HepG2 (cell line): Measurements from ENCODE around the gene CRY1. TPM values are rescaled to one million over a fixed set of nuclear protein-coding genes. Genes with fewer than 3 reads are reported as not detected.

Source experiments
- AGO1 ChIP-seq: fragments of 200-400 bp; formaldehyde crosslinking; IDR thresholded peaks from 2 replicates; pipeline ENCODE4 v1.6.1; 2017; ENCODE audit warnings: mild to moderate bottlenecking, low read depth, low read length, moderate library complexity; ENCODE audit not compliant: poor library complexity, severe bottlenecking
- AHR ChIP-seq: IDR thresholded peaks from 2 replicates; pipeline ENCODE4 v1.6.1; 2018; ENCODE audit warnings: missing genetic modification reagents, missing compliant biosample characterization
- ETV5 ChIP-seq: IDR thresholded peaks from 2 replicates; pipeline ENCODE4 v1.6.1; 2018; ENCODE audit warnings: missing biosample characterization, missing genetic modification reagents, inconsistent platforms, borderline replicate concordance
- GTF3A ChIP-seq: sonication (generic); formaldehyde crosslinking; conservative IDR thresholded peaks from 2 replicates; pipeline ENCODE4 v1.4.0; 2020; ENCODE audit warnings: mild to moderate bottlenecking, missing genetic modification reagents
- IKZF4 ChIP-seq: sonication (generic); formaldehyde crosslinking; IDR thresholded peaks from 2 replicates; pipeline ENCODE4 v1.5.1; 2020; ENCODE audit warnings: borderline replicate concordance, mild to moderate bottlenecking, low read depth, missing genetic modification reagents; ENCODE audit errors: not compliant biosample characterization
- PHB2 ChIP-seq: fragments of 450-650 bp; IDR thresholded peaks from 2 replicates; pipeline ENCODE4 v1.6.1; 2018; ENCODE audit not compliant: partially characterized antibody
- PHF8 ChIP-seq: sonication (generic); formaldehyde crosslinking; IDR thresholded peaks from 2 replicates; pipeline ENCODE4 v1.5.0; 2020; ENCODE audit warnings: missing genetic modification reagents
- STAG1 ChIP-seq: sonication (generic); formaldehyde crosslinking; IDR thresholded peaks from 2 replicates; pipeline ENCODE4 v1.4.0; 2020; ENCODE audit warnings: missing genetic modification reagents
- TCF7 ChIP-seq: sonication (generic); IDR thresholded peaks from 2 replicates; pipeline ENCODE4 v1.6.1; 2016; ENCODE audit warnings: antibody characterized with exemption, low read depth
- THAP11 ChIP-seq: IDR thresholded peaks from 2 replicates; pipeline ENCODE4 v1.6.1; 2016; ENCODE audit warnings: missing biosample characterization, missing genetic modification reagents
- U2AF1 ChIP-seq: fragments of 200-400 bp; formaldehyde crosslinking; optimal IDR thresholded peaks from 2 replicates; pipeline ENCODE3; 2017; ENCODE audit warnings: mild to moderate bottlenecking, low read depth, low read length
- ZNF589 ChIP-seq: sonication (generic); formaldehyde crosslinking; conservative IDR thresholded peaks from 2 replicates; pipeline ENCODE4 v1.8.0; 2022; ENCODE audit warnings: mild to moderate bottlenecking, moderate library complexity, missing genetic modification reagents
- ZNF672 ChIP-seq: sonication (generic); formaldehyde crosslinking; IDR thresholded peaks from 2 replicates; pipeline ENCODE4 v1.8.1; 2022; ENCODE audit warnings: missing genetic modification reagents
- polyA plus RNA-seq, 8 experiments: library from polyadenylated mRNA; depleted of rRNA in 3 of 8; stranded (reverse) in 7 of 8; unstranded in 1 of 8; fragments of >200 nt; fragmentation: Illumina TruSeq in 4 of 8; extraction: Trizol in 4 of 8; gene quantifications; 2 replicates each; pipeline versions ENCODE4 v1.2.1 to v1.2.3, GENCODE V29; 2011 to 2016; ENCODE audit warnings: low read depth in 4 of 8, missing spikeins in 1 of 8, mixed read lengths in 1 of 8; ENCODE audit not compliant: insufficient read depth in 1 of 8
- total RNA-seq, 5 experiments: library from RNA; depleted of rRNA; stranded (reverse); fragments of >200 nt; fragmentation: Illumina TruSeq; extraction: Trizol; gene quantifications; 2 replicates each; pipeline ENCODE4 v1.2.3, GENCODE V29; 2016; ENCODE audit warnings: low read depth in 1 of 5
- TF ChIP-seq, protein P1 (sequence below): sonication (generic); formaldehyde crosslinking; IDR thresholded peaks from 2 replicates; pipeline ENCODE4 v1.4.0; 2020; ENCODE audit warnings: missing genetic modification reagents
- TF ChIP-seq, protein P2 (sequence below): sonication (generic); formaldehyde crosslinking; conservative IDR thresholded peaks from 2 replicates; pipeline ENCODE4 v1.5.0; 2020; ENCODE audit warnings: missing genetic modification reagents
- TF ChIP-seq, protein P3 (sequence below): sonication (generic); formaldehyde crosslinking; IDR thresholded peaks from 2 replicates; pipeline ENCODE4 v1.9.0; 2021; ENCODE audit warnings: mild to moderate bottlenecking, missing genetic modification reagents

The CRY1 gene
- total and polyA plus RNA-seq, 2 of the 13 experiments (the other 11 are each of a cell fraction or from before 2014, with no cell fraction given) = 11.4 to 13.9 TPM

DNA sequence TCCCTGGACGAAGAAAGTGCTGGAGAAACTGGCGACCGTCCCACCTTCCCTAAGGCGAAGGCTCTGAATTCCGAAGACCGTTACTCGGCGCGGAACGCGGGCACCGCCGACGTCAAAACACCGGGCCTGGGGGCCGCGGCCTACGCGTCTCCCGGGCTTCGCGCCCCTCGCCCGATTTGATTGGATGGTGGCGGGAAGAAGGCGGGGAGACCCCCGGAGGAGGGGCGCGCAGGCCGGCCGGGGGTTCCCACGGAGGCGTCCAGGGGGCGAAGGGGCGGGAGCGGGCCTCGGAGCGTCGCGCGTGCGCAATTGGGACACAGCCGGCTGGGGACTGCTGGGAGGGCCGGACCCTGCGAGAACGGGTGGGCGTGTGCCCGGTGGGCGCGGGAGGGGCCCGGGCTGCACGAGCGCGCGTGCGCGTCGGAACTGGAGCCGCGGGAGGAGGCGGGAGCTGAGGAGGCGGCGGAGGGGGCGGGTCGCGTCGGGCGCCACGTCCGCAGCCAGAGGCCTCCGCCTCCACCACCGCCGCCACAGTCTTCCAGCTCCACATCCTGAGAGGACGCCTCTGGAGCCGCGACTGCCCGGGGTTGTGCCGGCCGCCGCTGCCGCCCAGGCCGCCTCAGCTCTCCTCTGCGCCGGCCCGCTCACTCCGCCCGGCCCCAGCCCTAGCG is 137.8 kb downstream of the CRY1 start, which contains the start of gene TMEM263 (continued):
- TF ChIP-seq IKZF4 (CRISPR knock-in tag) (no peak), AHR (no peak), STAG1 (CRISPR knock-in tag) (no peak), TCF7 (no peak), THAP11 (CRISPR knock-in tag) (peak; percentile 61; the same call in 1 of the 2 replicates), U2AF1 (no peak), AGO1 (peak; percentile 43), ETV5 (no peak; the same call in 1 of the 2 replicates), PHF8 (CRISPR knock-in tag) (peak; percentile 83), GTF3A (CRISPR knock-in tag) (no peak; the same call in 1 of the 2 replicates), PHB2 (no peak), ZNF672 (no peak), ZNF589 (CRISPR knock-in tag) (peak; percentile 16; the same call in 1 of the 2 replicates)
- TF ChIP-seq, protein P1, sequence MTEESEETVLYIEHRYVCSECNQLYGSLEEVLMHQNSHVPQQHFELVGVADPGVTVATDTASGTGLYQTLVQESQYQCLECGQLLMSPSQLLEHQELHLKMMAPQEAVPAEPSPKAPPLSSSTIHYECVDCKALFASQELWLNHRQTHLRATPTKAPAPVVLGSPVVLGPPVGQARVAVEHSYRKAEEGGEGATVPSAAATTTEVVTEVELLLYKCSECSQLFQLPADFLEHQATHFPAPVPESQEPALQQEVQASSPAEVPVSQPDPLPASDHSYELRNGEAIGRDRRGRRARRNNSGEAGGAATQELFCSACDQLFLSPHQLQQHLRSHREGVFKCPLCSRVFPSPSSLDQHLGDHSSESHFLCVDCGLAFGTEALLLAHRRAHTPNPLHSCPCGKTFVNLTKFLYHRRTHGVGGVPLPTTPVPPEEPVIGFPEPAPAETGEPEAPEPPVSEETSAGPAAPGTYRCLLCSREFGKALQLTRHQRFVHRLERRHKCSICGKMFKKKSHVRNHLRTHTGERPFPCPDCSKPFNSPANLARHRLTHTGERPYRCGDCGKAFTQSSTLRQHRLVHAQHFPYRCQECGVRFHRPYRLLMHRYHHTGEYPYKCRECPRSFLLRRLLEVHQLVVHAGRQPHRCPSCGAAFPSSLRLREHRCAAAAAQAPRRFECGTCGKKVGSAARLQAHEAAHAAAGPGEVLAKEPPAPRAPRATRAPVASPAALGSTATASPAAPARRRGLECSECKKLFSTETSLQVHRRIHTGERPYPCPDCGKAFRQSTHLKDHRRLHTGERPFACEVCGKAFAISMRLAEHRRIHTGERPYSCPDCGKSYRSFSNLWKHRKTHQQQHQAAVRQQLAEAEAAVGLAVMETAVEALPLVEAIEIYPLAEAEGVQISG = peak; percentile 56
- TF ChIP-seq, protein P2, sequence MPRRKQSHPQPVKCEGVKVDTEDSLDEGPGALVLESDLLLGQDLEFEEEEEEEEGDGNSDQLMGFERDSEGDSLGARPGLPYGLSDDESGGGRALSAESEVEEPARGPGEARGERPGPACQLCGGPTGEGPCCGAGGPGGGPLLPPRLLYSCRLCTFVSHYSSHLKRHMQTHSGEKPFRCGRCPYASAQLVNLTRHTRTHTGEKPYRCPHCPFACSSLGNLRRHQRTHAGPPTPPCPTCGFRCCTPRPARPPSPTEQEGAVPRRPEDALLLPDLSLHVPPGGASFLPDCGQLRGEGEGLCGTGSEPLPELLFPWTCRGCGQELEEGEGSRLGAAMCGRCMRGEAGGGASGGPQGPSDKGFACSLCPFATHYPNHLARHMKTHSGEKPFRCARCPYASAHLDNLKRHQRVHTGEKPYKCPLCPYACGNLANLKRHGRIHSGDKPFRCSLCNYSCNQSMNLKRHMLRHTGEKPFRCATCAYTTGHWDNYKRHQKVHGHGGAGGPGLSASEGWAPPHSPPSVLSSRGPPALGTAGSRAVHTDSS (CRISPR knock-in tag) = no peak
- TF ChIP-seq, protein P3, sequence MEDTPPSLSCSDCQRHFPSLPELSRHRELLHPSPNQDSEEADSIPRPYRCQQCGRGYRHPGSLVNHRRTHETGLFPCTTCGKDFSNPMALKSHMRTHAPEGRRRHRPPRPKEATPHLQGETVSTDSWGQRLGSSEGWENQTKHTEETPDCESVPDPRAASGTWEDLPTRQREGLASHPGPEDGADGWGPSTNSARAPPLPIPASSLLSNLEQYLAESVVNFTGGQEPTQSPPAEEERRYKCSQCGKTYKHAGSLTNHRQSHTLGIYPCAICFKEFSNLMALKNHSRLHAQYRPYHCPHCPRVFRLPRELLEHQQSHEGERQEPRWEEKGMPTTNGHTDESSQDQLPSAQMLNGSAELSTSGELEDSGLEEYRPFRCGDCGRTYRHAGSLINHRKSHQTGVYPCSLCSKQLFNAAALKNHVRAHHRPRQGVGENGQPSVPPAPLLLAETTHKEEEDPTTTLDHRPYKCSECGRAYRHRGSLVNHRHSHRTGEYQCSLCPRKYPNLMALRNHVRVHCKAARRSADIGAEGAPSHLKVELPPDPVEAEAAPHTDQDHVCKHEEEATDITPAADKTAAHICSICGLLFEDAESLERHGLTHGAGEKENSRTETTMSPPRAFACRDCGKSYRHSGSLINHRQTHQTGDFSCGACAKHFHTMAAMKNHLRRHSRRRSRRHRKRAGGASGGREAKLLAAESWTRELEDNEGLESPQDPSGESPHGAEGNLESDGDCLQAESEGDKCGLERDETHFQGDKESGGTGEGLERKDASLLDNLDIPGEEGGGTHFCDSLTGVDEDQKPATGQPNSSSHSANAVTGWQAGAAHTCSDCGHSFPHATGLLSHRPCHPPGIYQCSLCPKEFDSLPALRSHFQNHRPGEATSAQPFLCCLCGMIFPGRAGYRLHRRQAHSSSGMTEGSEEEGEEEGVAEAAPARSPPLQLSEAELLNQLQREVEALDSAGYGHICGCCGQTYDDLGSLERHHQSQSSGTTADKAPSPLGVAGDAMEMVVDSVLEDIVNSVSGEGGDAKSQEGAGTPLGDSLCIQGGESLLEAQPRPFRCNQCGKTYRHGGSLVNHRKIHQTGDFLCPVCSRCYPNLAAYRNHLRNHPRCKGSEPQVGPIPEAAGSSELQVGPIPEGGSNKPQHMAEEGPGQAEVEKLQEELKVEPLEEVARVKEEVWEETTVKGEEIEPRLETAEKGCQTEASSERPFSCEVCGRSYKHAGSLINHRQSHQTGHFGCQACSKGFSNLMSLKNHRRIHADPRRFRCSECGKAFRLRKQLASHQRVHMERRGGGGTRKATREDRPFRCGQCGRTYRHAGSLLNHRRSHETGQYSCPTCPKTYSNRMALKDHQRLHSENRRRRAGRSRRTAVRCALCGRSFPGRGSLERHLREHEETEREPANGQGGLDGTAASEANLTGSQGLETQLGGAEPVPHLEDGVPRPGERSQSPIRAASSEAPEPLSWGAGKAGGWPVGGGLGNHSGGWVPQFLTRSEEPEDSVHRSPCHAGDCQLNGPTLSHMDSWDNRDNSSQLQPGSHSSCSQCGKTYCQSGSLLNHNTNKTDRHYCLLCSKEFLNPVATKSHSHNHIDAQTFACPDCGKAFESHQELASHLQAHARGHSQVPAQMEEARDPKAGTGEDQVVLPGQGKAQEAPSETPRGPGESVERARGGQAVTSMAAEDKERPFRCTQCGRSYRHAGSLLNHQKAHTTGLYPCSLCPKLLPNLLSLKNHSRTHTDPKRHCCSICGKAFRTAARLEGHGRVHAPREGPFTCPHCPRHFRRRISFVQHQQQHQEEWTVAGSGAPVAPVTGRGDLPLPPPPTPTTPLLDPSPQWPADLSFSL (CRISPR knock-in tag) = no peak
